Esophagus (tissue), 2 donors: ENCODE measurements around the gene MFN2. TPM values are rescaled to one million over a fixed set of nuclear protein-coding genes. Genes with fewer than 3 reads are reported as not detected.
"Not testable (repeated sequence)": the region's sequence is repeated elsewhere in the genome, so short reads cannot be mapped to it uniquely, and the experiment has no call there.

Experiments
- H3K27ac ChIP-seq, 2 donors: one replicate each; pipeline ENCODE4 v1.5.1; 2013; ENCODE audit warnings: low read depth in 2 of 2, mild to moderate bottlenecking in 2 of 2, inconsistent platforms in 1 of 2, low read length in 1 of 2, moderate library complexity in 1 of 2
- H3K27me3 ChIP-seq, 2 donors: one replicate each; pipeline ENCODE4 v1.6.1; 2013; ENCODE audit warnings: low read length in 2 of 2, control low read depth in 1 of 2, mild to moderate bottlenecking in 1 of 2; ENCODE audit not compliant: insufficient read depth in 2 of 2, control insufficient read depth in 1 of 2
- H3K36me3 ChIP-seq, 2 donors: one replicate each; pipeline ENCODE4 v1.6.1; 2013; ENCODE audit warnings: low read length in 1 of 2; ENCODE audit not compliant: control insufficient read depth in 2 of 2, insufficient read depth in 2 of 2
- H3K4me1 ChIP-seq, 2 donors: one replicate each; pipeline ENCODE4 v1.6.1; 2013; ENCODE audit warnings: low read length in 1 of 2; ENCODE audit not compliant: control insufficient read depth in 2 of 2, insufficient read depth in 2 of 2
- H3K4me3 ChIP-seq, 2 donors: one replicate each; pipeline ENCODE4 v1.5.1; 2013; ENCODE audit warnings: low read length in 2 of 2, mild to moderate bottlenecking in 2 of 2, low read depth in 1 of 2, moderate library complexity in 1 of 2
- H3K9me3 ChIP-seq, 2 donors: one replicate each; pipeline ENCODE4 v1.6.1; 2013; ENCODE audit warnings: mild to moderate bottlenecking in 2 of 2, low read depth in 1 of 2, low read length in 1 of 2, moderate library complexity in 1 of 2; ENCODE audit not compliant: control insufficient read depth in 2 of 2, insufficient read depth in 1 of 2
- WGBS, 2 donors: extraction: QIAGEN DNeasy Blood & Tissue Kit; methylation state at CpG; one replicate each; pipeline ENCODE4 v1.1.7; 2013; 5-methylcytosine and 5-hydroxymethylcytosine counted together
- polyA plus RNA-seq, 2 donors: library from polyadenylated mRNA; stranded (reverse); fragments of 200-250 nt; gene quantifications; one replicate each; pipeline ENCODE4 v1.2.3, GENCODE V29; 2013
- donor health status: healthy with polysubstance abuse.
- donor health status: Bipolar disorder and iron deficiency.

Gene MFN2
- polyA plus RNA-seq, 2 donors: 31.8 to 50.7 TPM

- Histone ChIP-seq H3K27me3 (no peaks in the 10 kb centered on the region), H3K36me3 (no peaks in the 10 kb centered on the region), H3K4me3 (no peak overlapping the region), H3K27ac (no peak overlapping the region), H3K4me1 (no peaks in the 10 kb centered on the region), H3K9me3 (no peaks in the 10 kb centered on the region)
- 69 to 79% methylated on average over 17 of the region's 17 CpGs for WGBS, 2 donors
These were observed 58.3 kb downstream of the MFN2 start for GRCh38 chr1:12038356-12039163.

GRCh38 chr1:12039164-12039525 lies 58.9 kb downstream of the MFN2 start:
- Histone ChIP-seq H3K36me3 (no peaks in the 10 kb centered on the region), H3K4me1 (no peaks in the 10 kb centered on the region), H3K9me3 (no peaks in the 10 kb centered on the region), H3K27ac (no peak overlapping the region), H3K27me3 (no peaks in the 10 kb centered on the region), H3K4me3 (no peak overlapping the region)
- WGBS, 2 donors: 54 to 55% methylated on average over 2 of the region's 2 CpGs

GRCh38 chr1:12039824-12040456 lies 59.7 kb downstream of the MFN2 start:
- not testable (repeated sequence) for H3K4me1 ChIP-seq, H3K27me3 ChIP-seq, H3K36me3 ChIP-seq, H3K9me3 ChIP-seq, H3K4me3 ChIP-seq, H3K27ac ChIP-seq
- WGBS, 2 donors: 62 to 75% methylated on average over 13 of the region's 13 CpGs

- H3K27me3 ChIP-seq: no peaks in the 10 kb centered on the region
- no peaks in the 10 kb centered on the region for H3K4me1 ChIP-seq
- no peaks in the 10 kb centered on the region for H3K36me3 ChIP-seq
- no peak overlapping the region for H3K27ac ChIP-seq
- 36 to 49% methylated on average over 6 of the region's 6 CpGs for WGBS, 2 donors
- no peak overlapping the region for H3K4me3 ChIP-seq
- H3K9me3 ChIP-seq: no peaks in the 10 kb centered on the region
These were observed 60.3 kb downstream of the MFN2 start for GRCh38 chr1:12040457-12041051.

- not testable (repeated sequence) for H3K36me3 ChIP-seq, H3K4me3 ChIP-seq, H3K27me3 ChIP-seq, H3K27ac ChIP-seq, H3K9me3 ChIP-seq, H3K4me1 ChIP-seq
- WGBS, 2 donors: 48 to 50% methylated on average over 15 of the region's 15 CpGs
These were observed 64.1 kb downstream of the MFN2 start for GRCh38 chr1:12044187-12044877.

GRCh38 chr1:12046749-12047119 lies 66.5 kb downstream of the MFN2 start:
- H3K27me3 ChIP-seq: no peaks in the 10 kb centered on the region
- WGBS, 2 donors: 80 to 85% methylated on average over 6 of the region's 6 CpGs
- H3K4me3 ChIP-seq: no peak overlapping the region
- H3K27ac ChIP-seq: no peak overlapping the region
- H3K9me3 ChIP-seq: no peaks in the 10 kb centered on the region
- no peaks in the 10 kb centered on the region for H3K4me1 ChIP-seq
- no peaks in the 10 kb centered on the region for H3K36me3 ChIP-seq

- no peaks in the 10 kb centered on the region for H3K9me3 ChIP-seq
- 62 to 65% methylated on average over 18 of the region's 18 CpGs for WGBS, 2 donors
- no peak overlapping the region for H3K27ac ChIP-seq
- H3K4me1 ChIP-seq: peaks cover 2% of the 10 kb centered on the region in 2 donors
- no peaks in the 10 kb centered on the region for H3K27me3 ChIP-seq
- H3K36me3 ChIP-seq: no peaks in the 10 kb centered on the region
- H3K4me3 ChIP-seq: no peak overlapping the region
These were observed 67.1 kb downstream of the MFN2 start for GRCh38 chr1:12047120-12047876.

- Histone ChIP-seq H3K4me1 (peaks cover 2 to 4% of the 10 kb centered on the region in 2 donors), H3K4me3 (no peak overlapping the region), H3K27ac (no peak overlapping the region), H3K27me3 (no peaks in the 10 kb centered on the region), H3K36me3 (no peaks in the 10 kb centered on the region), H3K9me3 (no peaks in the 10 kb centered on the region)
- 45 to 63% methylated on average over 2 of the region's 2 CpGs for WGBS, 2 donors
These were observed 68.1 kb downstream of the MFN2 start for GRCh38 chr1:12048372-12048771.

GRCh38 chr1:12049616-12050015 lies 69.4 kb downstream of the MFN2 start:
- WGBS, 2 donors: 75 to 81% methylated on average over 4 of the region's 4 CpGs
- no peaks in the 10 kb centered on the region for H3K9me3 ChIP-seq
- H3K4me3 ChIP-seq: no peak overlapping the region
- H3K27me3 ChIP-seq: no peaks in the 10 kb centered on the region
- H3K36me3 ChIP-seq: no peaks in the 10 kb centered on the region
- H3K4me1 ChIP-seq: peaks cover 2 to 6% of the 10 kb centered on the region in 2 donors
- H3K27ac ChIP-seq: no peak overlapping the region
